HEK293 (cell line): ENCODE data around the gene FLRT1.

Source experiments
- CTCF ChIA-PET: fragments of 350-600 bp; formaldehyde crosslinking; extraction: SDS; loops from one replicate; lab custom pipeline; 2021; ENCODE audit warnings: antibody characterized with exemption; lab: Yijun Ruan, JAX
- POLR2A ChIA-PET: fragments of 300-600 bp; formaldehyde crosslinking; extraction: SDS; loops from one replicate; lab custom pipeline; 2020; ENCODE audit warnings: antibody characterized with exemption, inconsistent platforms; lab: Yijun Ruan, JAX
- H3K27ac ChIP-seq: fragments of 200-500 bp; sonication (Bioruptor generic); 2 replicates; pipeline ENCODE4 v1.5.1; 2014; ENCODE audit warnings: low read depth, low read length, control low read depth, inconsistent platforms; ENCODE audit errors: extremely low read depth
- H3K36me3 ChIP-seq, 2 experiments: fragments of 200-500 bp in 1 of 2; sonication (Bioruptor generic) in 1 of 2; 1 replicate in 1 of 2; 2 replicates in 1 of 2; pipeline ENCODE4 v1.5.1; 2014 to 2017; ENCODE audit warnings: inconsistent platforms in 2 of 2, low read length in 2 of 2; ENCODE audit not compliant: control insufficient read depth in 2 of 2, insufficient read depth in 1 of 2
- H3K4me1 ChIP-seq: fragments of 200-500 bp; sonication (Bioruptor generic); 2 replicates; pipeline ENCODE4 v1.5.1; 2014; ENCODE audit warnings: mild to moderate bottlenecking, low read length, inconsistent platforms; ENCODE audit not compliant: control insufficient read depth, insufficient read depth
- H3K4me3 ChIP-seq: 2 replicates; pipeline ENCODE4 v1.5.1; 2011; ENCODE audit warnings: low read depth, mild to moderate bottlenecking, control low read depth, low read length, moderate library complexity
- H3K9me3 ChIP-seq: fragments of 200-500 bp; sonication (Bioruptor generic); 2 replicates; pipeline ENCODE4 v1.5.1; 2014; ENCODE audit warnings: low read depth, low read length, inconsistent platforms; ENCODE audit not compliant: control insufficient read depth, insufficient read depth
- HOXC10 ChIP-seq: sonication (generic); formaldehyde crosslinking; IDR thresholded peaks from 2 replicates; pipeline ENCODE4 v1.8.1; 2023; ENCODE audit warnings: mild to moderate bottlenecking, missing genetic modification reagents
- IKZF3 ChIP-seq: fragments of 450-650 bp; IDR thresholded peaks from 2 replicates; pipeline ENCODE4 v1.5.0; 2018; ENCODE audit warnings: missing biosample characterization, mild to moderate bottlenecking, missing genetic modification characterization, moderate library complexity
- KLF8 ChIP-seq: fragments of 450-650 bp; formaldehyde crosslinking; IDR thresholded peaks from 2 replicates; pipeline ENCODE4 v1.5.1; 2016; ENCODE audit warnings: missing biosample characterization, missing genetic modification characterization
- PRDM10 ChIP-seq: fragments of 450-650 bp; formaldehyde crosslinking; IDR thresholded peaks from 2 replicates; pipeline ENCODE4 v1.5.1; 2016; ENCODE audit warnings: missing biosample characterization, missing genetic modification characterization
- SCRT1 ChIP-seq: fragments of 450-650 bp; formaldehyde crosslinking; IDR thresholded peaks from 2 replicates; pipeline ENCODE4 v1.5.1; 2016; ENCODE audit warnings: missing biosample characterization, missing genetic modification characterization, borderline replicate concordance
- TSHZ1 ChIP-seq: fragments of 450-650 bp; formaldehyde crosslinking; IDR thresholded peaks from 2 replicates; pipeline ENCODE4 v1.5.1; 2016; ENCODE audit warnings: missing biosample characterization, missing genetic modification characterization, borderline replicate concordance
- ZFP69B ChIP-seq: fragments of 450-650 bp; formaldehyde crosslinking; IDR thresholded peaks from 2 replicates; pipeline ENCODE4 v1.5.1; 2016; ENCODE audit warnings: missing biosample characterization, missing genetic modification characterization
- ZNF114 ChIP-seq: fragments of 450-650 bp; formaldehyde crosslinking; IDR thresholded peaks from 2 replicates; pipeline ENCODE4 v1.5.0; 2017; ENCODE audit warnings: missing biosample characterization, missing genetic modification characterization
- ZNF121 ChIP-seq: fragments of 450-650 bp; formaldehyde crosslinking; IDR thresholded peaks from 2 replicates; pipeline ENCODE4 v1.5.1; 2016; ENCODE audit warnings: missing biosample characterization, missing genetic modification characterization
- ZNF266 ChIP-seq: fragments of 450-650 bp; formaldehyde crosslinking; IDR thresholded peaks from 2 replicates; pipeline ENCODE4 v1.5.1; 2016; ENCODE audit warnings: missing biosample characterization, missing genetic modification characterization, low read depth
- ZNF362 ChIP-seq: fragments of 450-650 bp; formaldehyde crosslinking; IDR thresholded peaks from 2 replicates; pipeline ENCODE4 v1.5.1; 2016; ENCODE audit warnings: missing biosample characterization, missing genetic modification characterization
- ZNF510 ChIP-seq: fragments of 450-650 bp; formaldehyde crosslinking; IDR thresholded peaks from 2 replicates; pipeline ENCODE4 v1.5.1; 2018; ENCODE audit warnings: mild to moderate bottlenecking, missing genetic modification characterization, missing biosample characterization; ENCODE audit not compliant: insufficient replicate concordance
- ZNF548 ChIP-seq: fragments of 450-650 bp; formaldehyde crosslinking; IDR thresholded peaks from 2 replicates; pipeline ENCODE4 v1.5.1; 2016; ENCODE audit warnings: missing biosample characterization, missing genetic modification characterization
- ZNF555 ChIP-seq: fragments of 450-650 bp; formaldehyde crosslinking; conservative IDR thresholded peaks from 2 replicates; pipeline ENCODE4 v1.5.1; 2017; ENCODE audit warnings: missing biosample characterization, mild to moderate bottlenecking, missing genetic modification characterization, inconsistent platforms
- ZNF580 ChIP-seq: fragments of 450-650 bp; formaldehyde crosslinking; IDR thresholded peaks from 2 replicates; pipeline ENCODE4 v1.5.1; 2016; ENCODE audit warnings: missing biosample characterization, missing genetic modification characterization
- ZNF600 ChIP-seq: fragments of 450-650 bp; formaldehyde crosslinking; IDR thresholded peaks from 2 replicates; pipeline ENCODE4 v1.5.1; 2016; ENCODE audit warnings: missing biosample characterization, missing genetic modification characterization
- ZNF623 ChIP-seq: fragments of 450-650 bp; formaldehyde crosslinking; IDR thresholded peaks from 2 replicates; pipeline ENCODE4 v1.5.1; 2016; ENCODE audit warnings: missing biosample characterization, missing genetic modification characterization
- ZNF658 ChIP-seq: fragments of 450-650 bp; formaldehyde crosslinking; IDR thresholded peaks from 2 replicates; pipeline ENCODE4; 2016; ENCODE audit warnings: missing biosample characterization, missing genetic modification characterization
- ZNF768 ChIP-seq: fragments of 450-650 bp; formaldehyde crosslinking; IDR thresholded peaks from 2 replicates; pipeline ENCODE4 v1.5.1; 2018; ENCODE audit warnings: missing biosample characterization, mild to moderate bottlenecking, missing genetic modification characterization

Gene FLRT1

GRCh38 chr11:64004590-64004984, 31.1 kb upstream of the FLRT1 start:
- TF ChIP-seq ZNF362 (tag by site-specific recombination) (no peak), ZNF580 (0 out of 2 replicates have a peak, but pooled peaks have one; percentile 10), ZNF623 (tag by site-specific recombination) (0 out of 2 replicates have a peak, but pooled peaks have one; percentile 5), ZNF266 (tag by site-specific recombination) (no peak), ZNF548 (tag by site-specific recombination) (no peak), IKZF3 (tag by site-specific recombination) (no peak), ZNF600 (no peak), ZNF510 (tag by site-specific recombination) (no peak), ZNF121 (tag by site-specific recombination) (peak; percentile 99), PRDM10 (tag by site-specific recombination) (0 out of 2 replicates have a peak, but pooled peaks have one; percentile 21), KLF8 (tag by site-specific recombination) (peak; percentile 31; the same call in 1 of the 2 replicates), ZNF768 (tag by site-specific recombination) (peak; percentile 87), TSHZ1 (tag by site-specific recombination) (no peak), ZFP69B (no peak)
- TF ChIP-seq, all 188 proteins: peak for 6
- no peaks in the 10 kb centered on the region for H3K9me3 ChIP-seq
- no peak overlapping the region for H3K27ac ChIP-seq
- H3K4me3 ChIP-seq = no peak overlapping the region
- POLR2A ChIA-PET = no interaction called here
- no peaks in the 10 kb centered on the region for H3K4me1 ChIP-seq
- H3K36me3 ChIP-seq = peaks cover 0 to 16% of the 10 kb centered on the region in 2 experiments; a peak in 1 of 3 replicates
- CTCF ChIA-PET = interaction anchor here (0.6 to 1.1 kb wide), 4 partner anchors 32 to 302 kb away, joined by 3 to 4 read pairs (median 4); no protein-coding TSS in a partner anchor

- TF ChIP-seq ZNF555 (tag by site-specific recombination) (no peak), SCRT1 (no peak), ZNF658 (tag by site-specific recombination) (no peak), HOXC10 (CRISPR knock-in tag) (no peak), ZNF114 (tag by site-specific recombination) (no peak)
- H3K9me3 ChIP-seq = no peaks in the 10 kb centered on the region
- no peak overlapping the region for H3K27ac ChIP-seq
- H3K36me3 ChIP-seq = peaks cover 0 to 16% of the 10 kb centered on the region in 2 experiments; a peak in 1 of 3 replicates
- POLR2A ChIA-PET = interaction anchor here (2.1 kb wide), 1 partner anchor 20 kb away, joined by 5 read pairs; no protein-coding TSS in a partner anchor
- no peak overlapping the region for H3K4me3 ChIP-seq
- no peaks in the 10 kb centered on the region for H3K4me1 ChIP-seq
- CTCF ChIA-PET = interaction anchor here (0.6 kb wide), 1 partner anchor 167 kb away, joined by 3 read pairs; the partner anchor contains the start of gene MARK2
Measured at GRCh38 chr11:64005691-64006090, 30.0 kb upstream of the FLRT1 start.
